ENCODE measurements around the gene CLEC4A. TPM values are rescaled to one million over a fixed set of nuclear protein-coding genes. Genes with fewer than 3 reads are reported as not detected.

The CLEC4A gene
- total RNA-seq, 1 experiment from 2014 or later, result not detected

DNA sequence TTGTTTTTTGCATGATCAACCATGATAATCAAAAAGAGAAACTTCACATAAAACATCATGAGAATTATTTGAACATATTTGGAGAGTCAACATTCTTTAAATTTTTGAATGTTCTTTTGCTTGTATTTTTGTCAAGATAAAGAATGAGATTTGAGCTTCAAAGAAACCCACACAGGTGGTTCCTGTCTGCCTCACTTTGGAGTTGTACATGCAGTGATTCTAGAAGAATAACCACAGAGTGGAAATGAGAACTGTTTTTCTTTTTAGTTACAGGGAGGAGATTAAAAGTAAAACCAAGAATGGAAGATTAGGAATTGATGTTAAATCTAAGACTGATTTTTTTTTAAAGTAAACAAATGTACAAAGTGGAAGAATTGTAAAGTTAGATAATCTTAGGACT is 31.1 kb downstream of the CLEC4A start:
- no peak overlapping the region for H3K4me3 ChIP-seq
- H3F3A ChIP-seq (ENCODE audit: insufficient read depth, low read depth), result peaks cover 10% of the 10 kb centered on the region; the same call in 1 of the 2 replicates
- no peaks in the 10 kb centered on the region for H3K79me2 ChIP-seq (ENCODE audit: low read depth)
- intact Hi-C loops (cut with micrococcal nuclease; ENCODE audit: unreplicated experiment), result no loop called here
- no peaks in the 10 kb centered on the region for H3K36me3 ChIP-seq (ENCODE audit: low read depth)
- H3K4me1 ChIP-seq (replicated peaks; ENCODE audit: insufficient read depth), result peaks cover 18% of the 10 kb centered on the region
- no peaks in the 10 kb centered on the region for H3K9me2 ChIP-seq (ENCODE audit: insufficient read depth)
- H2AFZ ChIP-seq, result no peak overlapping the region
- no peak overlapping the region for H3K27ac ChIP-seq
- BruUV-seq (replicated peaks), result no TSS peak
- no peaks in the 10 kb centered on the region for H4K20me1 ChIP-seq (ENCODE audit: insufficient read depth)
- no peak for TF ChIP-seq EZH2 (IDR thresholded peaks at IDR 0.05; ENCODE audit: low read depth)
- TF ChIP-seq, protein P1, sequence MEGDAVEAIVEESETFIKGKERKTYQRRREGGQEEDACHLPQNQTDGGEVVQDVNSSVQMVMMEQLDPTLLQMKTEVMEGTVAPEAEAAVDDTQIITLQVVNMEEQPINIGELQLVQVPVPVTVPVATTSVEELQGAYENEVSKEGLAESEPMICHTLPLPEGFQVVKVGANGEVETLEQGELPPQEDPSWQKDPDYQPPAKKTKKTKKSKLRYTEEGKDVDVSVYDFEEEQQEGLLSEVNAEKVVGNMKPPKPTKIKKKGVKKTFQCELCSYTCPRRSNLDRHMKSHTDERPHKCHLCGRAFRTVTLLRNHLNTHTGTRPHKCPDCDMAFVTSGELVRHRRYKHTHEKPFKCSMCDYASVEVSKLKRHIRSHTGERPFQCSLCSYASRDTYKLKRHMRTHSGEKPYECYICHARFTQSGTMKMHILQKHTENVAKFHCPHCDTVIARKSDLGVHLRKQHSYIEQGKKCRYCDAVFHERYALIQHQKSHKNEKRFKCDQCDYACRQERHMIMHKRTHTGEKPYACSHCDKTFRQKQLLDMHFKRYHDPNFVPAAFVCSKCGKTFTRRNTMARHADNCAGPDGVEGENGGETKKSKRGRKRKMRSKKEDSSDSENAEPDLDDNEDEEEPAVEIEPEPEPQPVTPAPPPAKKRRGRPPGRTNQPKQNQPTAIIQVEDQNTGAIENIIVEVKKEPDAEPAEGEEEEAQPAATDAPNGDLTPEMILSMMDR (conservative IDR thresholded peaks at IDR 0.05), result no peak
- ChIA-PET CTCF (no interaction called here), POLR2A (ENCODE audit: unreplicated experiment) (no interaction called here)
- H3K27me3 ChIP-seq (ENCODE audit: insufficient read depth, low read depth), result no peaks in the 10 kb centered on the region
- 0 out of 2 replicates have a peak, but pooled peaks cover 6% of the 10 kb centered on the region for H3K9me3 ChIP-seq (ENCODE audit: insufficient read depth, low read depth)
- no peak for DNase-seq
- no peak overlapping the region for H3K4me2 ChIP-seq

DNA sequence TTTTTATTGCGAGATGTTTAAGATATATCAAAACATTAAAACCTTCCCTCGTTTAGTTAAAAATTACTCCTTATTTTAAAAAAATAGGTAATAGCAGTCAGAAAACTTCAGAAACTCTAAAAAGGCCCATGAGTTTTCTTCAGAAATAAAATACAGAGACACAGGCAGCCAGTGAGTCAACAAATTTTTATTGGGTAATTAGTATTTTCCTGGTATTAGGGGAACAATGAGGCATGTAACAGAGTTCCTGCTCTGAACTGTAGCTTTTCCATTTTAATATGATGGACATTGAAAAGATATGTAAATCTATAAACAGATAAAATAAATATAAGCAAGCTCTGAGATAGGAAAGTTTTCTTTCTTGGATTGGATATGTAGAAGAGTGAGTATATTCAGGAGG is 33.0 kb downstream of the CLEC4A start:
- Histone ChIP-seq H3K9me3 (ENCODE audit: insufficient read depth, low read depth) (0 out of 2 replicates have a peak, but pooled peaks cover 6% of the 10 kb centered on the region), H3K27me3 (ENCODE audit: insufficient read depth, low read depth) (no peaks in the 10 kb centered on the region), H3K4me3 (no peak overlapping the region), H3K79me2 (ENCODE audit: low read depth) (no peaks in the 10 kb centered on the region), H3K4me1 (replicated peaks; ENCODE audit: insufficient read depth) (peaks cover 18% of the 10 kb centered on the region), H2AFZ (peak overlapping the region; percentile 61), H3K36me3 (ENCODE audit: low read depth) (no peaks in the 10 kb centered on the region), H3F3A (ENCODE audit: insufficient read depth, low read depth) (peaks cover 10% of the 10 kb centered on the region; the same call in 1 of the 2 replicates), H3K9me2 (ENCODE audit: insufficient read depth) (no peaks in the 10 kb centered on the region), H3K4me2 (peak overlapping the region; percentile 24), H3K27ac (peak overlapping the region; percentile 60), H4K20me1 (ENCODE audit: insufficient read depth) (no peaks in the 10 kb centered on the region)
- no peak for DNase-seq
- TF ChIP-seq, protein P1 (conservative IDR thresholded peaks at IDR 0.05), result no peak
- TF ChIP-seq EZH2 (IDR thresholded peaks at IDR 0.05; ENCODE audit: low read depth), result no peak
- BruUV-seq (replicated peaks), result TSS peak; percentile 44
- ChIA-PET POLR2A (ENCODE audit: unreplicated experiment) (no interaction called here), CTCF (interaction anchor here (0.6 kb wide), 1 partner anchor 21 kb away, joined by 3 read pairs; no protein-coding TSS in a partner anchor)
- intact Hi-C loops (cut with micrococcal nuclease; ENCODE audit: unreplicated experiment), result no loop called here

DNA sequence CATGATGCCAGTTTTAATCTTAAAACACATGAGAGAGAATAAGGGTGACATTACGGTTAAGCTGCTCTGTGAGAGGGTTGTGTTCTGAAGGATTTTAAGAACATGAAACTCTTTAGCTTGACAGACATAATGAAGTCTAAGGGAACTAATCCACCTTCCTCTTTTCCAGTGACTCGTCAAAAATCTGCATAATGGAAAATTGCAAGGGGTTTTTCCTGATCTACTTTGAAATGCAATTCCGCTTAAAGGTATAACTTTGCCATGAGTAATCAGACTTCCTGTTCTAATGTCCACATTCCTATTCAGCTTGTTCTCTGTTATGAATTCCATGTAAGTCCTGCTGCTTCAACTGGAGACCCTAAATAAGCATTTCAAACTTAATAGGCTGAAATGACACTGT is 33.4 kb downstream of the CLEC4A start, which contains the start of gene ZNF705A:
Gene ZNF705A, plus strand, starts transcription at position 171 of the 400 bp plus-strand sequence. CDS start 15,611 bp downstream, outside the sequence.
- no peaks in the 10 kb centered on the region for H3K36me3 ChIP-seq (ENCODE audit: low read depth)
- H3K4me2 ChIP-seq, result peak within 1 kb of the TSS; percentile 24
- POLR2A ChIA-PET (ENCODE audit: unreplicated experiment), result no interaction called here
- no peaks in the 10 kb centered on the region for H3K79me2 ChIP-seq (ENCODE audit: low read depth)
- intact Hi-C loops (cut with micrococcal nuclease; ENCODE audit: unreplicated experiment), result no loop called here
- H3K4me3 ChIP-seq, result no peak within 1 kb of the TSS
- no TSS peak for BruUV-seq (replicated peaks)
- no peaks in the 10 kb centered on the region for H3K9me2 ChIP-seq (ENCODE audit: insufficient read depth)
- 0 out of 2 replicates have a peak, but pooled peaks cover 6% of the 10 kb centered on the region for H3K9me3 ChIP-seq (ENCODE audit: insufficient read depth, low read depth)
- peak within 1 kb of the TSS; percentile 61 for H2AFZ ChIP-seq
- H3K27me3 ChIP-seq (ENCODE audit: insufficient read depth, low read depth), result no peaks in the 10 kb centered on the region
- H4K20me1 ChIP-seq (ENCODE audit: insufficient read depth), result no peaks in the 10 kb centered on the region
- TF ChIP-seq, protein P1 (conservative IDR thresholded peaks at IDR 0.05), result no peak
- TF ChIP-seq EZH2 (IDR thresholded peaks at IDR 0.05; ENCODE audit: low read depth), result no peak
- peak within 1 kb of the TSS; percentile 60 for H3K27ac ChIP-seq
- peaks cover 10% of the 10 kb centered on the region; the same call in 1 of the 2 replicates for H3F3A ChIP-seq (ENCODE audit: insufficient read depth, low read depth)
- peaks cover 18% of the 10 kb centered on the region for H3K4me1 ChIP-seq (replicated peaks; ENCODE audit: insufficient read depth)
- CTCF ChIA-PET, result interaction anchor here (0.6 kb wide), 1 partner anchor 22 kb away, joined by 3 read pairs; no protein-coding TSS in a partner anchor
- DNase-seq, result peak in 1 of 2 experiments; percentile 81

Data from PC-9 (cell line).